ENCODE results near the gene B4GALNT3.
"Not testable (repeated sequence)": the region's sequence is repeated elsewhere in the genome, so short reads cannot be mapped to it uniquely, and the experiment has no call there.

The B4GALNT3 gene

DNA sequence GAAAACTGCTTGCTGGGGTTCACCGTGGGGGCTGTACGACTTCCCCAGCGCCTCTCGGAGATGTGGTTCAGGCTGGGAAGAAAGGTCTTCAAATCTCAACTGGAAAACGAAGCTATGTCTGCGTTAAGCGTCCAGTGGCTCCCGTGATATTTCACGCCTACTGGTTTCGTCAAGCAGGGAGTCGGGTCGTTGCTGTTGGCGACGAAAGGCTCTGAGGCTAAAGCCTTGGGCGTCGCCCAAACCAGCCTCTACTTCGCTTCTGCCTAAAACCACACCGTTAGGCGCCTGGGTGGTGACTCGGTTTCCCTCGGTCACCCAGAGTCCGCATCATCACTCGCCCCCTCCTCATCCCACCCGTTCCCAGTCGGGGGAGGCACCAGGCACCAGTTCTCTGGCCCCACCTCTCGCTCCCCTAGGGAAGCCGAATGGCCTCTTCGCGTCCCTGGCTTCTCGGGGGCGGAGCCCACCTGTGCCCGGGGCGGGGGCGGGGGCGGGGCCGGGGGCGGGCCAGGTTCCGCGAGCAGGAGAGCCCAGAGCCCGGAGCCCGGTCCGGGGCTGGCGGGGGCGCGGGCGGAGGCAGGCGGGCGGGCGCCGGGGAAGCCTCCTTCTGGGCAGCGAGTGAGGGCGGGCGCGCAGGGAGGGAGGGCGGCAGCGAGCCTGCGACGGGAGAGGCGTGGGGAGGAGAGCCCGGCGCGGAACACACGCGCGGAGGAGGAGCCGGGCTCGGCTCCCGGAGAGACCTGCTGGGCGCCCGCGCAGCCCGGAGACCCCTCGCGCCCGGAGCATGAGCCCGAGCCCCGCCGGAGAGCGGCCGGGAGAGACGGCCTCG lies at the start of gene B4GALNT3:
Gene B4GALNT3, plus strand, starts transcription at position 510 of the 829 bp plus-strand sequence. CDS start 438 bp downstream, outside the sequence.
- DNase-seq = peak; percentile 33 to 53

GRCh38 chr12:414859-415258 lies 44.9 kb upstream of the B4GALNT3 start:
- no peak for DNase-seq

DNA sequence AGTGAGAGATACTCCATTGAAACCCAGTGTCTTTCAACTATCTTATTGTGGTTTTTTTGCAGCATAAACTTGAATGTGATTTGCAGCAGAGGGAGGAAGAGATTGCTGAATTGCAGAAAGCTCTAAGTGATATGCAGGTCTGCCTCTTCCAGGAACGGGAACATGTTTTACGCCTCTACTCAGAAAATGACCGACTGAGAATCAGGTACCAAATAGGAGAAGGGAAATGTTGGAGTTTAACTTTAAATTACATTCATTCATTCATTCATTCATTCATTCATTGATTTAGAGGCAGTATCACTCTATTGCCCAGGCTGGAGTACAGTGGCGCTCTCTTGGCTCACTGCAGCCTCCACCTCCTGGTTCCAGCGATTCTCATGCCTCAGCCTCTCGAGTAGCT lies 41.3 kb upstream of the B4GALNT3 start:
- no peak for DNase-seq

- DNase-seq = no peak
Observed at GRCh38 chr12:422526-422925, 37.2 kb upstream of the B4GALNT3 start.

DNA sequence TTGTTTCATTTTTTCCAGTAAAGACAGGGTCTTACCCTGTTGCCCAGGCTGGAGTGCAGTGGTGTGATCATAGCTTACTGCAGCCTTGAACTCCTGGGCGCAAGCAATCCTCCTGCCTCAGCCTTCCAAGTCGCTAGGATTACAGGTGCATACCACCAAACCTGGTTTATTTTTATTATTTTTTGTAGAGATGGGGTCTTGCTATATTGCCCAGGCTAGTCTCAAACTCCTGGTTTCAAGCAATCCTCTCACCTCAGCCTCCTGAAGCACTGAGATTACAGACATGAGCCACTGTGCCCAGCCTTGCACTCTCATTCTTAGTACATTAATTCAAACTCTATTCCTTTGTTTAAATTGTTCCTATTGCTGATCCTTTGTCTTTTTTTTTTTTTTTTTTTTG lies 24.0 kb upstream of the B4GALNT3 start:
- not testable (repeated sequence) for DNase-seq

DNA sequence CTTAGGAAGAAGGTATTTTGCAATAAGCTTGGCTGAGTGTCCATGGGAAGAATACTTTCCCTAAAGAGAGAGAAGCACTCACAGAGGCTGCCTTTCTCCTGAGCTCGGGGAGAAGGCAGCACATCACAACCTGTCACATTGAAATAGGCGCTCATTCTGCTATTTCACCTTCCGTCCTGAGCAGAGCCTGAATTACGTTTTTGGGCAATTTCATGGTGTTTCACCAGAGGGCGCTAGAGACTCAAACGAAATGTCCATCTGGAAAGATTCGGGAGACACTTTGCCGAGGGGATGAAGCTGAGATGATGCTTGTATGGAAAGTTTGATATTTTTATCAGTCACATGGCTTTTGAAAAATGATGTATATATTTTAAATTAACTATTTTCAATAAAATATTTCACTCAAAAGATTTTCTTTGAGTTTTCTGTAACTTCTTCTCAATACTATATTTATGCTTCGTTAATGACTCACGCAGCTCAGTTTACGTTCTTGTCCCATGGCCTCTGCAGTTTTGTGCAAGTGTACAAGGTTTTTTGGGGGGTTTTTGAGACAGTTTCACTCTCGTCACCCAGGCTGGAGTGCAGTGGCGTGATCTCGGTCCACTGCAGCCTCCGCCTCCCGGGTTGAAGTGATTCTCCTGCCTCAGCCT lies 17.4 kb upstream of the B4GALNT3 start:
- DNase-seq = peak; percentile 50 to 61

DNA sequence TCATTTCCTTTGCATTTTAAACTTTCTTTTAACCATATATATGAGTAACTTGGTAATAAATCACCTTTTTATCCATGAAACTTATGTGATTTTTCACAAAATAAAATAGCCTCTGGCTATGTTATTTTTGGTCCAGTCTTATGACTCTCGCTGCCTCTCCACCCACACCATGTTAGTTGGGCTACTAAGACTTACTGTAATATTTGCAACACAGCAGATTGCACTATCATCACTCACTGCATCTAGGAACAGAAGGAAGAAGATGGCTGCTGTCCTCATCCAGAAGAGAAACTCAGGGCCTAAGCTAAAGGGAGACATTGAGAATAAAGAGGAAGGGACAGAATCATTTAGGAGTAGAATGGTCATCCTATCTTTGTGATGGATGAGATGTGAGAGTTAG lies 12.6 kb upstream of the B4GALNT3 start:
- DNase-seq = no peak

DNA sequence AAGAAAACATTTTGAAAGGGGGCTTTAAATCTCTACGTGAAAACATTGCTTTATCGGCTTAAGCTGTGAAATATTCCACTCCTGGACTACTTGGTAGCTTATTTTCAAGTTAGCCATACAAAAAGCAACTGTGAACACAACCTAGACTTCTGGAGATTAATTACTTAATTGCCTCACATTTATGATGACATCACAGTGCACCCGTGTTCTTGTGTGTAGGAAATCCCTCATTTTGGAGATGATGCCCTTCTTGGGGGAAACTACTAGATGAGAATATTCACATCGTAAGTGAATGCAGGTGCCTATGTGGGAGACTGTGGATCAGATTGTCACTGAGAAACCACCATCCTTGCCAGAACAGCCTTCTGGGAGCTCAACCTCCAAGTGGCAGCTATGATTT lies 10.5 kb upstream of the B4GALNT3 start:
- no peak for DNase-seq

GRCh38 chr12:450438-450837 lies 9.3 kb upstream of the B4GALNT3 start:
- no peak for DNase-seq

- peak; percentile 70 to 80 for DNase-seq
Observed at GRCh38 chr12:452667-453210, 7.0 kb upstream of the B4GALNT3 start.

- no peak for DNase-seq
Observed at GRCh38 chr12:454833-455232, 4.9 kb upstream of the B4GALNT3 start.

- DNase-seq = no peak
Observed at GRCh38 chr12:455821-456220, 3.9 kb upstream of the B4GALNT3 start.

DNA sequence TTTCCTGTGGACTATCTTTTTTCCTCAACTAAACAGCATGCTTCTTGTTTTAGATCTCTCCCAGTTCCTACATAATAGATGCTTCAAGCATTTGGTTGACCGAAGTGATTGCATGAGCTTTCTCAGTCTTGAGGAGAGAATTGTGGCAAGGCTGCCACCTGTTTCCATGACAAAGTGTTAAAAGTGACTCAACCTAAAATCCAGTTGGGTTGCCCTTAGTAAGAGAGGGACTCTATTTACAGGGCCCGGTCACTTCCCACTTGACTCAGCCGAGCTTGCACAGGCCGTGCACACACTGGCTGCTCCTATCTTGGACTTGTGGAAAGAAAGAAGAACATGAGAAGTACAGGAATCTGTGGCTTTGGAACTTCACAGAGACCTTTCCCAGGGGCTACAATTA lies 2.1 kb upstream of the B4GALNT3 start:
- no peak for DNase-seq

GRCh38 chr12:459050-459429 lies 699 bp upstream of the B4GALNT3 start:
- DNase-seq = no peak

- peak; percentile 46 to 52 for DNase-seq
Observed at GRCh38 chr12:460261-461230, 807 bp downstream of the B4GALNT3 start.

DNA sequence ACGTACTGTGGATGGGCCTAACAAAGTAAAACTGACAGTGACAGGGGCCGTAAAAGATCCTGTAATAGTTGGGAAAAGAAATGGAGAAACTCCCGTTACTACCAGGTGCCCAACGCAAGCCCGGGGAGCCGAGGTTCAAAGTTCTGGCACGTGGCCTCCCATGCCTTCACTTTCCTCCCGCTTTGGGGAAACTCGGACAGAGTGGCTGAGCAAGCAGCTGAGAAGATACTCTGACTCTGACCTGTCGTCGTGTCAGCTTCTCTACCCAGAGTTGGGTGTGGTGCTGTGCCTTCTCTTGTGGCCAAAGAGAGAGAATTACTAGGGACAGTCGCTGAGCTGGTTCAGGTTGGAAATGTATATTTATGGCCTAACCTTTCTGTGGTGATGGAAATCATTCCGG lies 1.7 kb downstream of the B4GALNT3 start:
- no peak for DNase-seq

GRCh38 chr12:462936-463705 lies 3.4 kb downstream of the B4GALNT3 start:
- DNase-seq = no peak

DNA sequence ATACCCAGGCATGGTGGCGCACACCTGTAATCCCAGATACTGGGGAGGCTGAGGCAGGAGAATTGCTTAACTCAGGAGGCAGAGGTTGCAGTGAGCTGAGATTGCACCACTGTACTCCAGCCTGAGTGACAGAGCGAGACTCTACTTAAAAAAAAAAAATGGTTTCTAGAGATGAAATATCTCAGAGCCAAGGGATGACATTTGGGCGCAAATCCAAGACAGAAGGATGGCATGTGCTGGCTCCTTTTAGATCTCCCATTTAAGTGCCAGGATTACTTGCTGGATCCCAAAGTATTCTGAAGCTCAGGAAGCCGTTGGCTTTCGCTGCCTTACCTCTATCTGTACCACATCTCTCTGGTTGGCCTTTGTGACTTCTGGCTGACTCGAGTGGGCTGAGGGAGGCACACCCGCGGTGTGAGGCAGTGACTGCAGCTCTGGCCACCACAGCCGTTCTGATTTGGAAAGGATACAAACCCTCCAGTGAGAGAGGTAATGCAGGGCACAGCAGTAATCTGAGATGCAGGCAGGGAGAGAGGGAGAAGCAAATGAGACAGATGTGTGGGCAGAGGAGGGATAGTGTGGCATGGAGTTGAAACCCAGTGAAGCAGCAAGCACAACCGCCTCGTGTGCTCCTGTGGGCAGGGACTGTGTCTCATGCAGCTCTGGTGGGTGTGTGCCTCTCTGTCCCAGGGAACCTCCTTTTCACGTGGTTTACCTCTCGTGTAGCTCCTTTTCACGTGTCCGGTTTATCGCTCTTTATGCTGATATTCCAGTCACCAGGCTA lies 4.9 kb downstream of the B4GALNT3 start:
- DNase-seq = no peak

GRCh38 chr12:466039-466438 lies 6.3 kb downstream of the B4GALNT3 start:
- DNase-seq = no peak

DNA sequence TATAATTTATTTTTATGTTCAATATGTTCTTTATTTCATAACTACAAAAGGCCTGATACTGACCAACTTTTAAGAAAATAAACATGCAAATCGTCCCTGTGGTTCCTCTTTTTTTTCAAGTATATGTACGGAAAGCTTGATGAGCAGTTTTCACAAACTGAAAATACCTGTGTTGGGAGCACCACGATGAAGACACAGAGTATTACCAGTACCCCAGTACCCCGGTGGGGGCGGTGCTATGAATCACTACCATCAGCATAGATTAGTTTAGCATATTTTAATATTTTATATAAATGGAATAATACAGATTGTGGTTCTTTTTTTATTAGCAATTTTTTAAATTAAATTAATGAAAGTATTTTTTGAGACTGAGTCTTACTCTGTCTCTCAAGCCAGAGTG lies 7.0 kb downstream of the B4GALNT3 start:
- DNase-seq = no peak

- DNase-seq = no peak
Observed at GRCh38 chr12:467591-467990, 7.9 kb downstream of the B4GALNT3 start.

All from stimulated activated CD4-positive, alpha-beta T cell treated with anti-CD3 and anti-CD28 coated beads, Interleukin-2, amount 100 ng/mL, for 24 hours (primary cell).